Neural progenitor cell (in vitro differentiated cells): ENCODE results near the gene STK10.

ENCODE experiments used
- EZH2 ChIP-seq: fragments of 200-600 bp; sonication (generic); IDR thresholded peaks from 2 replicates; pipeline ENCODE4 v1.6.1; 2017; ENCODE audit warnings: antibody characterized with exemption, mild to moderate bottlenecking, moderate library complexity
- TF ChIP-seq, protein P1 (sequence below): fragments of 200-600 bp; sonication (generic); IDR thresholded peaks from 2 replicates; pipeline ENCODE4 v1.5.1; 2017; ENCODE audit warnings: antibody characterized with exemption, mild to moderate bottlenecking

DNA sequence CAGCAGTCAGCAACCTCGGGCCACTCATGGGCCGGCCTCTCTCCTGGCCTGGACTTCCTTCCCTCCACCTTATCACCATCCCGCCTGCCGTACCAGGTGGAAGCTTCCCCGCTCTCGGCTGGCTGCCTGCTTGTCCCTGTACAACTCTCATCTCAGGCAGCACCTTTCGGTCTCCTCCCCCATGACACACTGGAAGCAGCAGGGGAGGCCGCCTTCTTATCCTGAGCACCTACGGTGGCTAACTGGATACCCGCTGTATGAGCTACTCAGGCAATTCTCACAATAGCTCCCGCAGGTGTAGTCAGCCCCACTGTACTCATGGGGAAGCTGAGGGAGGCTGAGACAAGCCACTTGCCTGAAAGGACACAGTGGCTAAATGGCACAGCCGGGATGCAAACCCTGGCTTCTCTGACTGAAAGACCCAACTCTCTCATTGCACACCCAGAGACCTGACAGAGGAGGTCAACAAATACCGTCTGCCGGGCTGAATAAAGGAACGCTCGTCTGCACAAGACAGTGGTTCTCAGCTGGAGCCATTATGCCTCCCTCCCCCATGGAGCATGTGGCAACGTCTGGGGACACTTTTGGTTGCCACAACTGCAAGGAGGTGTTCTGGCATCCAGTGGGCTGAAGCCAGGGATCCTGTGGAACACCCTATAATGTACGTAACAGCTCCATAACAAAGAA is 9.6 kb downstream of the STK10 start:
- TF ChIP-seq, protein P1, sequence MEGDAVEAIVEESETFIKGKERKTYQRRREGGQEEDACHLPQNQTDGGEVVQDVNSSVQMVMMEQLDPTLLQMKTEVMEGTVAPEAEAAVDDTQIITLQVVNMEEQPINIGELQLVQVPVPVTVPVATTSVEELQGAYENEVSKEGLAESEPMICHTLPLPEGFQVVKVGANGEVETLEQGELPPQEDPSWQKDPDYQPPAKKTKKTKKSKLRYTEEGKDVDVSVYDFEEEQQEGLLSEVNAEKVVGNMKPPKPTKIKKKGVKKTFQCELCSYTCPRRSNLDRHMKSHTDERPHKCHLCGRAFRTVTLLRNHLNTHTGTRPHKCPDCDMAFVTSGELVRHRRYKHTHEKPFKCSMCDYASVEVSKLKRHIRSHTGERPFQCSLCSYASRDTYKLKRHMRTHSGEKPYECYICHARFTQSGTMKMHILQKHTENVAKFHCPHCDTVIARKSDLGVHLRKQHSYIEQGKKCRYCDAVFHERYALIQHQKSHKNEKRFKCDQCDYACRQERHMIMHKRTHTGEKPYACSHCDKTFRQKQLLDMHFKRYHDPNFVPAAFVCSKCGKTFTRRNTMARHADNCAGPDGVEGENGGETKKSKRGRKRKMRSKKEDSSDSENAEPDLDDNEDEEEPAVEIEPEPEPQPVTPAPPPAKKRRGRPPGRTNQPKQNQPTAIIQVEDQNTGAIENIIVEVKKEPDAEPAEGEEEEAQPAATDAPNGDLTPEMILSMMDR = no peak
- no peak for TF ChIP-seq EZH2
